H1 (cell line): Measurements from ENCODE around the gene PRKAG3. TPM values are rescaled to one million over a fixed set of nuclear protein-coding genes. Genes with fewer than 3 reads are reported as not detected.

ENCODE experiments used
- GTF2F1 ChIP-seq: IDR thresholded peaks from 2 replicates; pipeline ENCODE4 v1.6.1; 2012; ENCODE audit warnings: low read depth, low read length, improper control_type of control experiment, borderline replicate concordance
- PHF8 ChIP-seq: fragments of 200-600 bp; sonication (generic); conservative IDR thresholded peaks from 2 replicates; pipeline ENCODE4 v1.7.1; 2012; ENCODE audit warnings: low read depth, mild to moderate bottlenecking, inconsistent platforms, low read length, moderate library complexity
- RNF2 ChIP-seq: fragments of 200-900, 300-1000 bp; sonication (generic); IDR thresholded peaks from 2 replicates; pipeline ENCODE4 v1.7.1; 2016; ENCODE audit warnings: borderline replicate concordance, low read depth, mild to moderate bottlenecking, antibody characterized with exemption, low read length; ENCODE audit not compliant: poor library complexity, severe bottlenecking; ENCODE audit errors: missing control alignments
- SIRT6 ChIP-seq: IDR thresholded peaks from one replicate; pipeline ENCODE4 v1.7.1; 2012; ENCODE audit warnings: low read length, inconsistent platforms
- TBP ChIP-seq: IDR thresholded peaks from 2 replicates; pipeline ENCODE4 v1.6.1; 2011; ENCODE audit warnings: low read depth, low read length, improper control_type of control experiment
- ZNF274 ChIP-seq: IDR thresholded peaks from 2 replicates; pipeline ENCODE4 v1.7.0; 2012; ENCODE audit warnings: low read length, borderline replicate concordance; ENCODE audit errors: extremely low read depth
- polyA plus RNA-seq, 7 experiments: library from polyadenylated mRNA; depleted of rRNA in 3 of 7; stranded (reverse) in 5 of 7; unstranded in 2 of 7; fragments of >200 nt in 5 of 7; fragments of 200-250 nt in 2 of 7; gene quantifications; 1 replicate in 5 of 7; 2 replicates in 1 of 7; 4 replicates in 1 of 7; pipeline versions ENCODE4 v1.2.1 to v1.2.3, GENCODE V29; 2011 to 2013; ENCODE audit warnings: missing spikeins in 2 of 7, mixed read lengths in 2 of 7
- total RNA-seq: library from RNA; stranded (reverse); fragmentation: NEBNext Ultra II Directional; extraction: Animal tissue kit (Norgen Biotek cat#: 25700); gene quantifications from 2 replicates; pipeline ENCODE4 v1.2.1, GENCODE V29; 2021

Gene PRKAG3
- total and polyA plus RNA-seq, 2 of the 8 experiments (the other 6 are each of a cell fraction or from before 2014, with no cell fraction given): not detected

- TF ChIP-seq GTF2F1: no peak
- no peak for TF ChIP-seq PHF8
- no peak for TF ChIP-seq RNF2
- TF ChIP-seq SIRT6: no peak
- TF ChIP-seq ZNF274: no peak
- no peak for TF ChIP-seq TBP
These were observed at the start of gene PRKAG3 (continued) for GRCh38 chr2:218831378-218831990.
